HEK293T (cell line): ENCODE measurements around the gene SLC9A7.

Source experiments
- ARNT ChIP-seq: fragments of 450-650 bp; IDR thresholded peaks from 2 replicates; pipeline ENCODE4 v1.6.1; 2017; ENCODE audit warnings: mild to moderate bottlenecking
- FOXM1 ChIP-seq: fragments of 450-650 bp; IDR thresholded peaks from 2 replicates; pipeline ENCODE4 v1.6.1; 2017; ENCODE audit warnings: mild to moderate bottlenecking, borderline replicate concordance
- LEF1 ChIP-seq: fragments of 450-650 bp; IDR thresholded peaks from 2 replicates; pipeline ENCODE4 v1.6.1; 2017; ENCODE audit warnings: mild to moderate bottlenecking, borderline replicate concordance
- SP1 ChIP-seq: fragments of 450-650 bp; IDR thresholded peaks from 2 replicates; pipeline ENCODE4 v1.6.1; 2017

DNA sequence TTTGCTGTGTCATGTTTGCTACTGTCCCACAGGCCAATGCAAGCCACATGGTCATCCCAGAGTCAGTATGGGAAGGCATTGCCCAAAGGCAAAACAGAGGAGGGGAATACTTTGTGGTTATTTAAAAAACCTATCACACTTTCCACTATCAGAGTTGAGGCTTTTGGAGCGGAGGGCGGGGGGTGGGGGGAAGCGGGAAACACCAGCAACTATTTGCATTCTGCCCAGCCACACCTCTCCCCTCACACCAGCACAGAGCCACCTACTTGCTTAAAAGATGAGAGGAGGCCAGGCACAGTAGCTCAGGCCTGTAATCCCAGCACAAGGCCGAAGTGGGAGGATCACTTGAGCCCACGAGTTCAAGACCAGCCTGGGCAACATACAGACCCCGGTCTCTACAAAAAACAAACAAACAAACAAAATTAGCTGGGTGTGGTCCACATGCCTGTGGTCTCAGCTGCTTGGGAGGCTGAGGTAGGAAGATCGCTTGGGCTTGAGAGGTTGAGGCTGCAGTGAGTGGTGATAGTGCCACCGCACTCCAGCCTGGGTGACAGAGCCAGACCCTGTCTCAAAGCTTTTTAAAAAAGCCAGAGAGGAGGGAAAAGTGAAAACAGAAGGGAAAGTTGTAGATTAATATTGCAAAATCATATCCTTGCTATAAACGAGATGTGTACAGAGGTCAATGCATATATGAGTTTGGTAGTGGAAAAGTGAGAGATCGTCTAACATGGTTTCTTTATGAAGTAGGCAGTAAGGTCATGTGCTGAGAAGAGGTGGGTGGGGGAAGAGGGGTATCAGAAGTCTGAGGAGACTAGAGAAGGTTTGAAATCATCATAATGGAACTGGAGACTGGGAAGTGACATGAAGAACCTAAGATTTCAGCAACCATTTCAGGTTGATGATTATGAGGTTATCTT is 187.2 kb downstream of the SLC9A7 start:
- TF ChIP-seq FOXM1 = no peak
- no peak for TF ChIP-seq ARNT
- TF ChIP-seq SP1 = no peak
- TF ChIP-seq LEF1 = no peak
